HepG2 (cell line): ENCODE results near the gene CHRNB1. TPM values are rescaled to one million over a fixed set of nuclear protein-coding genes. Genes with fewer than 3 reads are reported as not detected.
A peak's percentile ranks its signal among the peaks of the same experiment; 100 is the strongest.

ENCODE experiments used
- ATAC-seq: fragments of 200-7000 bp; cut with Tn5 transposase; 3 replicates; pipeline ENCODE4 v1.9.1; 2020; ENCODE audit warnings: mild to moderate bottlenecking, moderate library complexity
- BruUV-seq: library from RNA; stranded (reverse); fragments of 400-500 nt; replicated peaks from 2 replicates; lab custom pipeline; 2021; lab: Mats Ljungman, UMichigan
- CTCF ChIA-PET: fragments of 300-600 bp; formaldehyde crosslinking; extraction: SDS; loops from one replicate; lab custom pipeline; 2021; ENCODE audit warnings: low total read pairs, inconsistent platforms, low intra/inter-chr PET ratio; lab: Yijun Ruan, JAX
- POLR2A ChIA-PET: fragments of 350-600 bp; sonication (Branson Sonifier 250); formaldehyde crosslinking; loops from one replicate; lab custom pipeline; 2020; ENCODE audit warnings: antibody characterized with exemption, inconsistent platforms; lab: Yijun Ruan, JAX
- DNase-seq: peaks from one replicate; pipeline ENCODE4 v3.0.0-alpha.2; 2015; ENCODE audit warnings: low spot score
- FAIRE-seq: peaks from 3 replicates; lab custom pipeline; 2011; peaks lifted over from hg19 to GRCh38; lab: Jason Lieb, UNC
- H2AFZ ChIP-seq: one replicate; pipeline ENCODE4 v1.6.1; 2011; ENCODE audit warnings: low read length, inconsistent platforms
- H3K27ac ChIP-seq: fragments of 300-600 bp; 3 replicates; pipeline ENCODE4 v1.8.0; 2011; ENCODE audit warnings: mixed run types, mild to moderate bottlenecking, mixed read lengths, low read length, inconsistent platforms; ENCODE audit not compliant: insufficient read depth; ENCODE audit errors: extremely low read length
- H3K27me3 ChIP-seq, 2 experiments: fragments of 200-600 bp in 1 of 2; 2 replicates in 1 of 2; 3 replicates in 1 of 2; pipeline versions ENCODE4 v1.6.0 to v1.8.0; 2011; ENCODE audit warnings: low read length in 2 of 2, mild to moderate bottlenecking in 2 of 2, moderate library complexity in 2 of 2, inconsistent platforms in 1 of 2; ENCODE audit not compliant: insufficient read depth in 2 of 2, control insufficient read depth in 1 of 2
- H3K36me3 ChIP-seq, 2 experiments: fragments of 200-600 bp in 1 of 2; replicated peaks in 1 of 2; 2 replicates in 1 of 2; 3 replicates in 1 of 2; pipeline versions ENCODE4 v1.5.1 to v1.8.0; 2011; ENCODE audit warnings: low read length in 2 of 2, inconsistent platforms in 1 of 2; ENCODE audit not compliant: insufficient read depth in 2 of 2, control insufficient read depth in 1 of 2
- H3K4me1 ChIP-seq: 2 replicates; pipeline ENCODE4 v1.5.1; 2012; ENCODE audit warnings: low read length, inconsistent platforms; ENCODE audit not compliant: insufficient read depth
- H3K4me2 ChIP-seq: 2 replicates; pipeline ENCODE4 v1.6.0; 2011; ENCODE audit warnings: low read depth, low read length, inconsistent platforms
- H3K4me3 ChIP-seq, 3 experiments: fragments of 200-600 bp in 1 of 3; sonication (generic), shearing (Covaris generic) in 1 of 3; replicated peaks in 1 of 3; 2 replicates each; pipeline ENCODE4 v1.5.1; 2011 to 2016; ENCODE audit warnings: low read length in 3 of 3, inconsistent platforms in 2 of 3, low read depth in 2 of 3, mild to moderate bottlenecking in 2 of 3, control low read depth in 1 of 3, mixed read lengths in 1 of 3; ENCODE audit not compliant: insufficient read depth in 1 of 3
- H3K79me2 ChIP-seq: one replicate; pipeline ENCODE4 v1.6.1; 2011; ENCODE audit warnings: low read length, inconsistent platforms; ENCODE audit not compliant: insufficient read depth
- H3K9ac ChIP-seq: 2 replicates; pipeline ENCODE4 v1.6.0; 2011; ENCODE audit warnings: mild to moderate bottlenecking, low read depth, low read length, inconsistent platforms; ENCODE audit not compliant: insufficient read depth
- H3K9me3 ChIP-seq: 2 replicates; pipeline ENCODE4 v1.5.1; 2012; ENCODE audit warnings: mild to moderate bottlenecking, low read length
- H4K20me1 ChIP-seq: 2 replicates; pipeline ENCODE4 v1.6.0; 2011; ENCODE audit warnings: inconsistent platforms, mild to moderate bottlenecking, low read length, moderate library complexity; ENCODE audit not compliant: insufficient read depth
- AGO2 ChIP-seq: fragments of 200-400 bp; formaldehyde crosslinking; optimal IDR thresholded peaks from 2 replicates; pipeline ENCODE3; 2017; ENCODE audit warnings: mild to moderate bottlenecking, low read depth, low read length, moderate library complexity
- CREM ChIP-seq, 2 experiments: sonication (generic) in 1 of 2; formaldehyde crosslinking in 1 of 2; IDR thresholded peaks; 2 replicates each; pipeline versions ENCODE4 v1.4.0 to v1.6.1; 2016 to 2020; ENCODE audit warnings: antibody characterized with exemption in 1 of 2, mild to moderate bottlenecking in 1 of 2, missing genetic modification reagents in 1 of 2
- FOXK1 ChIP-seq: sonication (generic); formaldehyde crosslinking; IDR thresholded peaks from 2 replicates; pipeline ENCODE4 v1.4.0; 2020; ENCODE audit warnings: low read depth, missing genetic modification reagents, borderline replicate concordance
- HDAC2 ChIP-seq: sonication (generic); formaldehyde crosslinking; IDR thresholded peaks from 2 replicates; pipeline ENCODE4 v1.4.0; 2020; ENCODE audit warnings: missing genetic modification reagents
- HNRNPLL ChIP-seq: fragments of 200-400 bp; formaldehyde crosslinking; IDR thresholded peaks from 2 replicates; pipeline ENCODE4 v1.6.1; 2017; ENCODE audit warnings: mild to moderate bottlenecking, low read depth, low read length; ENCODE audit not compliant: poor library complexity, severe bottlenecking
- ISX ChIP-seq: sonication (generic); formaldehyde crosslinking; conservative IDR thresholded peaks from 2 replicates; pipeline ENCODE4 v1.5.0; 2020; ENCODE audit warnings: missing genetic modification reagents
- KAT2B ChIP-seq: fragments of 150-350 bp; IDR thresholded peaks from 2 replicates; pipeline ENCODE4 v1.6.1; 2014; ENCODE audit warnings: low read depth, low read length, borderline replicate concordance
- MAX ChIP-seq: IDR thresholded peaks from 2 replicates; pipeline ENCODE4 v1.6.1; 2012; ENCODE audit warnings: inconsistent platforms
- NFE2L1 ChIP-seq: sonication (generic); formaldehyde crosslinking; IDR thresholded peaks from 2 replicates; pipeline ENCODE4 v1.4.0; 2020; ENCODE audit warnings: missing genetic modification reagents, mild to moderate bottlenecking, borderline replicate concordance
- PITX1 ChIP-seq: sonication (generic); formaldehyde crosslinking; IDR thresholded peaks from 2 replicates; pipeline ENCODE4 v1.5.1; 2020; ENCODE audit warnings: mild to moderate bottlenecking, missing genetic modification reagents
- SSRP1 ChIP-seq: IDR thresholded peaks from 2 replicates; pipeline ENCODE4 v1.6.1; 2016; ENCODE audit warnings: control low read depth
- YEATS4 ChIP-seq: sonication (generic); formaldehyde crosslinking; IDR thresholded peaks from 2 replicates; pipeline ENCODE4 v1.4.0; 2020; ENCODE audit warnings: missing genetic modification reagents, borderline replicate concordance
- ZFP36 ChIP-seq: fragments of 150-350 bp; IDR thresholded peaks from 2 replicates; pipeline ENCODE4 v1.6.1; 2018; ENCODE audit warnings: borderline replicate concordance, low read length, low read depth; ENCODE audit not compliant: partially characterized antibody
- ZMYM3 ChIP-seq: sonication (generic); formaldehyde crosslinking; IDR thresholded peaks from 2 replicates; pipeline ENCODE4 v1.5.1; 2020; ENCODE audit warnings: mild to moderate bottlenecking, missing genetic modification reagents
- ZNF136 ChIP-seq: sonication (generic); formaldehyde crosslinking; IDR thresholded peaks from 2 replicates; pipeline ENCODE4 v1.8.1; 2022; ENCODE audit warnings: low read depth, mild to moderate bottlenecking, moderate library complexity, missing genetic modification reagents
- ZNF773 ChIP-seq: sonication (generic); formaldehyde crosslinking; IDR thresholded peaks from 2 replicates; pipeline ENCODE4 v1.4.0; 2020; ENCODE audit warnings: missing genetic modification reagents, borderline replicate concordance
- ZNF780A ChIP-seq: sonication (generic); formaldehyde crosslinking; IDR thresholded peaks from 2 replicates; pipeline ENCODE4 v1.8.0; 2022; ENCODE audit warnings: mild to moderate bottlenecking, missing genetic modification reagents, moderate library complexity
- ZNF839 ChIP-seq: sonication (generic); formaldehyde crosslinking; IDR thresholded peaks from 2 replicates; pipeline ENCODE4 v1.4.0; 2020; ENCODE audit warnings: missing genetic modification reagents, mild to moderate bottlenecking, borderline replicate concordance
- WGBS: methylation state at CpG from one replicate; pipeline ENCODE4 v1.1.6; 2017; ENCODE audit warnings: low lambda C conversion rate; 5-methylcytosine and 5-hydroxymethylcytosine counted together
- in situ Hi-C: cut with HindIII; loops from 2 replicates; pipeline ENCODE4 v1.10.0; 2017; ENCODE audit warnings: low pct_unique_long_range_greater_than_20kb; ENCODE audit not compliant: extremely low pct_ligation_motif_present
- intact Hi-C: fragments of 100-400 bp; cut with micrococcal nuclease; formaldehyde crosslinking; loops from one replicate; pipeline ENCODE4 v1.10.0; 2022; ENCODE audit not compliant: unreplicated experiment
- polyA plus RNA-seq, 8 experiments: library from polyadenylated mRNA; depleted of rRNA in 3 of 8; stranded (reverse) in 7 of 8; unstranded in 1 of 8; fragments of >200 nt; fragmentation: Illumina TruSeq in 4 of 8; extraction: Trizol in 4 of 8; gene quantifications; 2 replicates each; pipeline versions ENCODE4 v1.2.1 to v1.2.3, GENCODE V29; 2011 to 2016; ENCODE audit warnings: low read depth in 4 of 8, missing spikeins in 1 of 8, mixed read lengths in 1 of 8; ENCODE audit not compliant: insufficient read depth in 1 of 8
- total RNA-seq, 5 experiments: library from RNA; depleted of rRNA; stranded (reverse); fragments of >200 nt; fragmentation: Illumina TruSeq; extraction: Trizol; gene quantifications; 2 replicates each; pipeline ENCODE4 v1.2.3, GENCODE V29; 2016; ENCODE audit warnings: low read depth in 1 of 5

CHRNB1 gene
- total and polyA plus RNA-seq, 2 of the 13 experiments (the other 11 are each of a cell fraction or from before 2014, with no cell fraction given) = 5.4 to 33.7 TPM

GRCh38 chr17:7442142-7442541 lies 2.7 kb upstream of the CHRNB1 start:
- Histone ChIP-seq H3K4me3 (no peak overlapping the region), H3K79me2 (no peaks in the 10 kb centered on the region), H3K27me3 (peaks cover 6 to 27% of the 10 kb centered on the region in 2 experiments; a peak in 4 of 5 replicates), H3K27ac (no peak overlapping the region), H3K9ac (no peak overlapping the region), H3K36me3 (no peaks in the 10 kb centered on the region), H4K20me1 (no peaks in the 10 kb centered on the region), H3K9me3 (no peaks in the 10 kb centered on the region), H3K4me2 (no peak overlapping the region), H3K4me1 (peaks cover 57% of the 10 kb centered on the region), H2AFZ (no peak overlapping the region)
- ChIA-PET CTCF (no interaction called here), POLR2A (interaction anchor here (1.3 kb wide), 1 partner anchor 33 kb away, joined by 11 read pairs; no protein-coding TSS in a partner anchor)
- TF ChIP-seq PITX1 (CRISPR knock-in tag) = no peak
- TF ChIP-seq FOXK1 (CRISPR knock-in tag) = no peak
- no peak for TF ChIP-seq CREM (IDR thresholded peaks at IDR 0.05)
- TF ChIP-seq CREM (CRISPR knock-in tag; IDR thresholded peaks at IDR 0.05) = no peak
- no peak for TF ChIP-seq SSRP1 (CRISPR knock-in tag)
- TF ChIP-seq ZNF773 (CRISPR knock-in tag) = no peak
- no peak for TF ChIP-seq ZNF839 (CRISPR knock-in tag)
- in situ Hi-C loops (no loop called here), intact Hi-C loops (no loop called here)
- DNase-seq = no peak
- no TSS peak for BruUV-seq
- WGBS = 48% methylated on average over 2 of the region's 2 CpGs
- no peak for FAIRE-seq
- no peak for ATAC-seq

GRCh38 chr17:7443499-7444485 lies 1.1 kb upstream of the CHRNB1 start:
- H3K9ac ChIP-seq = peak overlapping the region; percentile 75; the same call in 1 of the 2 replicates
- H3K9me3 ChIP-seq = no peaks in the 10 kb centered on the region
- POLR2A ChIA-PET = interaction anchor here (1.0 to 3.7 kb wide), 4 partner anchors 9 to 243 kb away, joined by 3 to 48 read pairs (median 6); partner anchors contain the start of genes POLR2A, TMEM102, TMEM256 and TP53
- CTCF ChIA-PET = no interaction called here
- H4K20me1 ChIP-seq = no peaks in the 10 kb centered on the region
- WGBS = 61% methylated on average over 7 of the region's 7 CpGs
- no peak for FAIRE-seq
- H3K4me3 ChIP-seq = no peak overlapping the region
- no peak for DNase-seq
- ATAC-seq = no peak
- peak overlapping the region; percentile 89 for H3K4me2 ChIP-seq
- peaks cover 55% of the 10 kb centered on the region for H3K4me1 ChIP-seq
- BruUV-seq = no TSS peak
- H3K79me2 ChIP-seq = no peaks in the 10 kb centered on the region
- intact Hi-C loops (no loop called here), in situ Hi-C loops (no loop called here)
- H3K36me3 ChIP-seq = no peaks in the 10 kb centered on the region
- H3K27ac ChIP-seq = no peak overlapping the region
- H3K27me3 ChIP-seq = peaks cover 6 to 27% of the 10 kb centered on the region in 2 experiments; a peak in 4 of 5 replicates
- H2AFZ ChIP-seq = no peak overlapping the region
- TF ChIP-seq KAT2B (no peak), AGO2 (no peak), ZNF780A (CRISPR knock-in tag) (no peak), ISX (no peak), ZMYM3 (CRISPR knock-in tag) (no peak), HDAC2 (no peak), NFE2L1 (no peak), ZFP36 (no peak), ZNF136 (CRISPR knock-in tag) (no peak), MAX (no peak), YEATS4 (no peak), HNRNPLL (no peak)
